NK-92 treated with Interleukin-12 subunit alpha and Interleukin-12 subunit beta, amount 100 ng/mL, for 24 hours (cell line): ENCODE results near the gene TSPAN3.

Experiments
- DNase-seq: peaks from one replicate; lab custom pipeline; 2025; lab: John Stamatoyannopoulos, UW

Gene TSPAN3

DNA sequence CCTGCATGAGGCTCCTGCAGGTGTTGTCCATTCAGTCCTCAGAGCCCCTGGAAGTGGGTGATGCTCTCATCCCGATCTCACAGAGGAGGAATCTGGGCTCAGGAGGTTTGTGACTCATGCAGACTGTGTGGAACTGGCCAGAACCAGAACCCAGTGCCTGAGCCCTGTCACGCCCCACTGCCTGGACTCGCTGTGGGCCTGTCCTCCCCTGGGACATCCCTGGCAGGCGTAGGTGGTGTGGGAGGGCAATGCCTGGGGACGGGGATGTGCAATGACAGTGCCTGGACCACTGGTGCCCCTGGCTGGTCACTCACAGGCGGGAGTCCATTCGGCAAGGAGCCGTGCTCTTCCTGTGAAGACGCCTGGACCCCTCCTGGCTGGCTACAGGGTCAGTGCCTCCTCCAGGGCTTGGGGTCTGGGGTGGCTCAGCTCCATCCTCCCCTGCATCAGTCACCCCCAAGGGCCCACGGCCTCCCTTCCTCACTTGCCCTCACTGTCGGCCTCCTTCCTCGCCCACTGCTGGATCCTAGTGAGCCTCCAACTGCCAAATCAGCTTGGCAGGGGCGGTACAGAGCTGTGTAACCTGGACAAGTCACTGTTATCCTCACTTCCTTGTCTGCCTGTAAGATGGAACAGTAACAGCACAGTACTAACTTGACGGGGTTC is 61.1 kb downstream of the TSPAN3 start:
- DNase-seq = no peak

DNA sequence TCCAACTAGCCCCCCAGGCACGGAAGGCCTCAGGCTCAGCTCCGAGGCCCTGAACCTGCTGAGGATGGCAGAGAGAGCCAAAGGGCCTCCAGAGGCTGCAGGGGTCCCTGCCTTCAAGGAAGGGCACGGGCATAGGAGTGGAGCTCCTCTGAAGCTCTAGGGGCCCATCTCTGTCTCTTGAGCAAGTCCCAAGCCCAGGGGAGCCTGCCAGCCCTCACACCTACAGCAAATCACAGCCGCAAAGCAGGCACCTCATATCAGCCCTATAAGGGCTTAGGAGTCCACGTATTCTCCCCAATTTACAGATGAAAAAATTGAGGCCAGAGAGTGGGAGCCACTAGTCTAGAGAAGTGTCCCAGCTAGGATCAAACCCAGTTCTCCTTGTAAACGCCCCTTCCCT is 61.7 kb downstream of the TSPAN3 start:
- DNase-seq = no peak

DNA sequence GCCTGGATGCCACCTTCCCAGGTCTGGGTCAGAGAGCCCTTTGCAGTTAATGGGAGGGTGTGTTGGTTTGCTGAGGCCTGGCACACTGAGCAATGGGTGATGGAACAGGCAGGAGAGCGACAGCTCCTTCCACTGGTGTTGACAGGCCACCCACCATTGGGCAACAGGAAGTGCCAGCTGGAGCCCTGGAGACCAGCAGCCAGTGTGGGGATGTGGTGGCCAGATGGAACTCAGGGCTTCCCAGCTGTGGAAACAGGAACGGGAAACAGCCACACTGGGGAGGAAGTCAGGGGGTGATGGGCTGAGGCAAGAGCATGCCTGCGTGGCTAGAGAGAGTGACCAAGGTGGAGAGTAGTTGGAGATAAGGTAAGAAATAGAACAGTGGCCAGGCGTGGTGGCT is 66.7 kb downstream of the TSPAN3 start:
- no peak for DNase-seq

DNA sequence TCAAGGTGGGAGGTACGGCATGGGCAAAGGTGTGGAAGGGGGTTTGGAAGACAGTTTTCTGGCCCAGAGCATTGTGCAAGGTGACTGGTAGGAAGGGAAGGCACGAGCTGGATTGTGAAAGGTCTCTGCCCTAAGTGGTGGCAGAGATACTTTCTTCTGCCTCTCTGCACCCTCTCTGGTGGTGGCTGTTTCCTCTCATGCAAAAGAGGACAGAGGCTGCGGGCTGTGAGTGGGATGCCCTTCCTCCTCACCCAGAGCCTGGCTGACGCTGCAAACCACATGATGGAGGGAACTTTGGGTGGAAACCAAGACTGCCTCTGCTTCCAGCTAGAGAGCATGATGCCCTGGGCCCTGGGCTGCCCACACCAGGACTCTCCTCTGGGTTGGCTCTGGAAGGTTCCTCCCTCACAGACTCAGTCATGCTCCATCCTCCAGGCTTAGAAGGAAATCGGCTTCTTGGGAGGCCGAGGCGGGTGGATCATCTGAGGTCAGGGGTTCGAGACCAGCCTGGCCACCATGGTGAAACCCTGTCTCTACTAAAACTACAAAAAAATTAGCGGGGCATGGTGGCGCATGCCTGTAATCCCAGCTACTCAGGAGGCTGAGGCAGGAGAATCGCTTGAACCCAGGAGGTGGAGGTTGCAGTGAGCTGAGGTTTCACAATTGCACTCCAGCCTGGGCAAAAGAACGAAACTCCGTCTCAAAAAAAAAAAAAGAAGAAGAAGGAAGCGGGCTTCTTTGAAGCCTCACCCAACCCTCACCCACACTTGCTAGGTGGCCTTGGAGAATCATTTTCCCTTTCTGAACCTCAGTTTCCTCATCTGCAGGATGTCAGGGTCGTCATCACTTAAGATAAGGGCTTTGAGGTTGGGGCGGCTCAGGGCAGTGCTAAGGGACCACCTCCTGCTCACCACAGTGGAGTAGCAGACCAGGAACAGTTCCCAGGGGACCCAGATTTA is 67.7 kb downstream of the TSPAN3 start:
- DNase-seq = peak; percentile 83

DNA sequence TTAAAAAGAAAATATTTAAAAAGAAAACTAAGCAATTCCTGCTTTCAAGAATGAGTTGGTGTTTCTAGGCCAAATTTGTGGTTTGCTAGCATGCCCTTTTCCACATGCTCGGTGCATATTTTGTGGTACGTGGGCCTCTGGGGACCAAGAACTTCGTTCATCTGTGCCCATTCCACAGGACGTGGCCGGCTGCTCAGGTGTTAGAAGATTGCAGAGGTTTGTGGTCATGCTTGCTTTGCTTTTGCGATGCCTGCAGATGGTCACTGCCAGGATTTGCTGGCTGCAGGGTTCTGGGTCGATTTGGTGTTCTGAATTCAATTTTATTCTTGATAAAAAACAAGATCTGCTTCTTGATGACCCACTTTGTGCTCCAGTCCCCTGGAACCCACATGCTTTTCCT is 68.5 kb downstream of the TSPAN3 start:
- DNase-seq = peak; percentile 40

DNA sequence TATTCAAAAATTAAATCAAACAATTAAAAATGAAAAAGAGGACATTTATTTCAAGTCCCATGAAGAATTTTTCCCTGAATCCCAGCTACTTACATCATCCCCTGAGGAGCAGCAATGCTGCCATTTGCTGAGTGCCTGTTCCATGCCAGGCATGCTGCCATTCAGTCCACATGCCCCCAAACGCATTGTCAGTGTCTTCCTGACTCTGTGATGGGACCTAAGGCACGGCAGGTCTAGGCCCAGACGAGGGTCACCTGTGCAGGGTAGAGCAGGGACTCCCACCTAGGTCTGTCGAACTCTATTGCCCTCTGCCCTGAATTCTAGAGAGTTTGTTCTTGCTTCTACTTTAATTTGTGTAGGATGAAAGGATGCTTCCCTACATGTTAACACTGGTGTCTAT is 68.9 kb downstream of the TSPAN3 start:
- DNase-seq = no peak

DNA sequence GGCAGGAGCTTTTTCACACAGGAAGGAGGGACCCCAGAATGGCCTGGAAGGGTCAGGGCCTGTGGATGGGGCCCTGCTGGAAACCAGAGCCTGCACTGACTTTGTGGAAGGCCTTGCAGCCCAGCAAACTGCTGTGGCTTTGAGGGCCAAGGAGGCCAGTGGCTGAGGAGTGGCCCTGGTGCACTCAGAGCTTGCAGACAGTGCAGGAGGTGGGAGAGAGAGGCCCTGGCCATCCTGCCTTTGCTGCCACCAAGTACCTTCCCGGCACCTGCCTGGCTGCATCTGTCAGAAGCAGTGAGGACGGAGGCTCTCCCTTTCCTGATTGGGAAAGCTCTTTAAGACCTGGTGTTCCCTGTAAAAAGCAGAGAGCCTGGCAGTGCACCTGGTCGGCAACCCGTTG is 69.6 kb downstream of the TSPAN3 start:
- DNase-seq = no peak

DNA sequence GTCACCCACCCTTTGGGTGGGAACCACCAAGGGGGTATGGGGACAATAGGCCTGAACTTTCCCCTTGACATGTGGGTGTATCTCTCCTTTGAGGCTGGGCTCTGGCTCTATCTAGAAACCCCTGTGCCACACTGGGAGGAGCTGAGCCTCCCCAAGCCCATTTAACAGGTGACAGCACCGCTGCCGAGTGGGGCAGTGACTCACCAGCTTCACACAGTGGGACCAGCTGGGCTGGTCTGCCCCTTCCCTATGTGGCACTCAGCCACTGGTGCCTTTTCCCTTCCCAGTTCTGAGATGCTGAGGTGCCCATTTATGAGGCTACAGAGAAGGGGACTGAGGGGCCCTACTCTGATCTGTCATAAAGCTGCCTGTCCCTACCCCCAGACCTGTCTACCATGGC is 70.9 kb downstream of the TSPAN3 start:
- peak; percentile 60 for DNase-seq

DNA sequence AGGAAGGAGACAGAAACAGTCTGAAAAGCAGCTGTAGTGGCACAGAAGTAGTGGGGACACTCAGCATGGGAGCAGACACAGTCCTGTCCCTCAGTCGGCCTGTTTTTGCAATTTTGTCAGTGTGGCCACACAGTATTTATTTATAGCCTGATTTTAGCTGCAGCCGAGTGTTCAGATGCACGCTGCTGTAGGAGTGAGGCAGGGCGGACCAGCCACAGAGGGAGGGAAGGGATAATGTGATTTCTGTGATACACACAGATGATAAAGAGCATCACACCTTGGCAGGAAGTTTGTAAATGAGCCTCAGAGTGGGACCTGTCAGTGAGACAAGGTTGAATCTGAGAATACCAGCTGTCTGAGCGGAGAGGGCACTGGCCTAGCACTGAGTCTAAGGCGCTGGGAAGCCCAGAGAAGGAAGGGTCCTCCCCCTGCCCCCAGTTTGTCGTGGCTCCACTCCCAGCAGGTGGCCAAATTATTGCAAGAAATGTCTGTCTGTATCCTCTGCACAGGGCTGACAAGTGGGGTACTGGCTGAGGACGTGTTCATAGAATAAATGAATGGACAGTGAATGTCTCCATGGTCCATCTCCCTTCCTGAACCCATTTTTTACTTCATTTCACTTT is 72.1 kb downstream of the TSPAN3 start:
- peak; percentile 65 for DNase-seq

DNA sequence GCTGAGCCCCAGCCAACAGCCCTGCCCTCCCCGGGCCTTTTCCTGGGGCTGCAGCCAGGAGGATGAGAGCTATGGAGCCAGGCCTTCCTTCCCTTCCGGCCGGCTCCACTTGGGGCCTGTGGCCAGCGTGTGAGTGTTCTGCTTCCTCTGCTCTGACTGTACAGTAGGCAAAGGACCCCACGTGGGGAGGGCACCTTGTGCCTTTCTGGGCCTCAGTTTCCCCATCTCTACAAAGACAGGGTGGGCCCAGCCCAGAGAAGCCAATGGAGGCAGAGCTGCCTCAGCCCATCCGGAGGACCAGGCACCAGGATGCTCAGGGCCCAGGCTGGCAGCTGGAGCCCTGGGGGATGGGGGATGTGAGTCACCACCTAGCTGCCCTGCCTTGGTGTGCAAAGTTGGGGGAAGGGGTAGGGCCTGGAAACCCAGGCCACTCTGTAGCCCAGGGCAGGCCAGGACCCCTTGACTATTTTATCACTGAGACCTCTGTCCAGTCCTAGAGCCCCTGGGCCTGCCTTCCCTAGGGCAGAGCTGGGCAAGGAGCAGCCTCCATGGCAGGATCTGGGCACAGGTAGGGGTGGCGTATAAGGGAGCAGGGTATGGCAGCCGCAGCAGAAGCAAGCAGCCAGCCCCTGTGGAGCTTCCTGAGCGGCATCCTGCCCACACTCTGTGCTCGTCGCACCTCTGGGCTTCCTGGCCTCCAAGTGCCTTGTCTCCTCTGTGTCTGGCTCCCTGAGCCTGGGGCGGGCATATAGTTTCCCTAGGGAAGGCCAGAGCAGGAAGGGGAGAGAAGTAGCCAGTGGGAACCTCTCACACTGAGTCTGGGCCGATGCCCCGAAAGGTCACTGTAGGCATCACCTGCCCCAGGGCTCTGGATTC is 74.1 kb downstream of the TSPAN3 start:
- peak; percentile 82 for DNase-seq

DNA sequence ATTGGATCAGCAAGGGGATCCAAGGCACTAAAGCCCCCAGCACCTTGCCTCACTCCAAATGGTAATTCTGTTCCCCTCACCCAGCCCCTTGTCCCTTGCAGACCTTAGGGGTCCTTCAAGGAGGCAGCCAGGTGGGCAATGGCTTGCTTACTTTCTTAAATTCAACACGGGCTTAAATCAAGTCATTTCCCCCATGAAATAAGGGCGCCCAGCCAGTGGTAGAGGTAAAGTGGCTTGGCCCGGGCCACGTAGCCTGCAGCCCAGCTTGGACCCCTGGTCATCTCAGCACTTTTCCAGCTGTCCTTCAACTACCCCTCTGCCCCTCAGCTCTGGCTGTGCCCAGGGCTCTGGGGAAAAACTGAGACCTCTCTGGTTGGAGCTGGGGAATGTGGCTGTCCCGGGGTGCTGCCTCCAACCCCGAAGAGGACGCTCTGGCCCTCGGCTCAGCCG is 74.8 kb downstream of the TSPAN3 start:
- no peak for DNase-seq

DNA sequence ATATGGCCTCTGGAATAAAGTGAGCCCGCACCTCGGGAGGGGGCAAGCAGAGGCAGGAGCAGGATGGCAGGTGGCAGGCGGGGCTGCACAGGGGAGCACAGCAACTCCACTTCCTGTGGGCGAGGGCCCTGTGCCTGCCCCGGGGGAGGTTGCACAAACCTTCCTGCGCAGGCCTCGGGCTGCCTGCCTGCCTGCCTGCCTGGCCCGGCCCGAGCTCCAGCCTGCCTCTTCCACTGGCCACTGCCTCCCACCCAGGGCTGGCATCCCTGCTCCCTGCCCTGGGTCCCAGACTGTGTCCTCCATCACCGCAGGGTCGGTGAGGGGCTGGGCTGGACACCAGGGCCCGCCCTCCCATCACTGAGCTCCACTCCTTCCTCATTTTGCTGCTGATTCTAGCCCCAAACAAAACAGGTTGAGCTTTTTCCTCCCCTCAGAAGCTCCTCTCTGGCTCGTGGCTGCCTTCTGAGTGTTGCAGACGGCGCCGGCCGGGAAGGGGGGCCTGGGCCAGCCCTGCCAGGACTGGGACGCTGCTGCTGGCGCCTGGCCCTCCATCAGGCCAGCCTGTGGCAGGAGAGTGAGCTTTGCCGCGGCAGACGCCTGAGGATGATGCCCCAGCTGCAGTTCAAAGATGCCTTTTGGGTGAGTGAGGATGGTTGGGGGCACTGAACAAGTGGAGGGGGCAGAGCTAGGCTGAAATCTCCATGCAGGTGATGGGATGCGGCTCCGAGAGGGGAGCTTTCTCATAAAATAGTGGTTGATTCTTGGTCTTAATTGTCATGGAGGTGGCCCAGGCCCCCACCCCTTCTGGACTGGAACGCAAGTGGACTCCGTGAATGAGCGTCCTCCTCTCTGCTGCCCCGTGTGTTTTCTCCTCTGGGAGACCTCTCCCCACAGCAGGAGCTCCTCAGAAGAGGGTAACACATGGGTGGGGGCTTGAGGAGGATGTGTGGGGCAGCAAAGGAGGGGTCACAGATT is 75.7 kb downstream of the TSPAN3 start, which contains the start of gene PSTPIP1:
PSTPIP1 (plus strand) TSS at position 156 of the 975 bp plus-strand sequence; CDS start at position 604, 448 bp downstream.
- DNase-seq = peak; percentile 75

DNA sequence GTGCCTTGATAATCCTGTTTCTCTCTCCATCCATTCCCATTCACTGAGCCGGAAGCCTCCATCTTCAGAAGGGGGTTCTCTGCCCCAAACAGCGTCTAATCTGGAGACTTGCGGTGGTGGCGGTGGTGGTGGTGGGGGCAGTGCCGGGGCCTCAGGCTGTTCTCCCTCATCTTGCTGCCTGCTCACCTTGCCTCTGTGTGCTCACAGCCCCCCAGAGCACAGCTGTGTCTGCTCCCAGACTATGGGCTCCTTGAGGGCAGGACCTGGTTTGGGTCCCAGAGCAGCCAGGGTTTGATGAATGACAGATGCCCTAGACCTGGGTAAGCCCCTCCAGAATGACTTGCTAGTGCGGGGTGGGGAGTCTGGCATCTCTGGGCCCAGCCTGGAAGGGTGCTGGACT is 76.4 kb downstream of the TSPAN3 start:
- DNase-seq = no peak

DNA sequence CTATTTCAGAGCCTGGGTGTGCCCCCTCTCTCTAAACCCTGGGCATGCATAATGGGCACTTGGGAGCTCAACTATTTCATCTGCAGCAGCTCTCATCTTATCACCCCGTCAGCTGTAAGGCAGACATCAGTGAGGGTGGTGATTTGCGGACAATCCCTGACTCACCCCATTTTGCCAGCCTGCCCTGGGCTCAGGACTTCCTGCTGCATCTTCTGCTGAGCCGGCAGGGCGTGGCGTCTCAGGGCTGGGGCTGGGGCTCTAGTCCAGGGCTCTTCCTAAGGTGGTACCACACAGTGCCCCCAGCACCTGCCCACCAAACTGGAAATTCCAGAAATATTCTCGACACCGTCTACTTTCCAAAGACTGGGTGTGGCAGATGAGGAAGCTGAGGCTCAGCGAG is 76.9 kb downstream of the TSPAN3 start:
- DNase-seq = no peak

DNA sequence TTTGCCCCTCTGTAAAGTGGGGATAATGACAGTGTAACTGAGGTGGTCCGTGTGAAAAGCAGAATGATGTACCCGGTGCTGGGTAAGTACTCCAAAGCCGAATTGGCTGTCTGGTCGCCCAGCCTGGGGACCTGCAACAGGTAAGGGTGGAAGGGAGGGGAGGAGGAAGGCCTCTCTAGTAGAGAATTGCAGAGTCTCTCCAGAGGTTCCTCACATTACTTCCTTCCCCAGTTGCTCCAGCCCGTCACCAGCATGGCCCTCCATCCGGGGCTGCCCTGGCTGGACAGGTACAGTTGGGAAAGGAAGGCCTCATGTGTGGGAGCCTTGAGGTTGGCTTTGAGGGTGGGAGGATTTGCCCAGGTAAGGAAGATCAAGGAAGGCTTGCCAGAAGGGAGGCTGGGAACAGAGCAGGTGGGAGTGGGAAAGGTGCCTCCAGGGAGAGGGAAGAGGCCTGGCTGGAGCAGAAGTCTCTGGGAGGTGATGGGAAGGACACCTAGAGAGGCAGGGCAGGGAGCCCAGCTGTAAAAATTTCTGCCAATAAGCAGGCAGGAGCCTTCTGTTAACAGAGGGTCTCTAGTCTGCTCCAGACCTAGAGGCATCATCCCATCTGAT is 77.7 kb downstream of the TSPAN3 start:
- DNase-seq = no peak

DNA sequence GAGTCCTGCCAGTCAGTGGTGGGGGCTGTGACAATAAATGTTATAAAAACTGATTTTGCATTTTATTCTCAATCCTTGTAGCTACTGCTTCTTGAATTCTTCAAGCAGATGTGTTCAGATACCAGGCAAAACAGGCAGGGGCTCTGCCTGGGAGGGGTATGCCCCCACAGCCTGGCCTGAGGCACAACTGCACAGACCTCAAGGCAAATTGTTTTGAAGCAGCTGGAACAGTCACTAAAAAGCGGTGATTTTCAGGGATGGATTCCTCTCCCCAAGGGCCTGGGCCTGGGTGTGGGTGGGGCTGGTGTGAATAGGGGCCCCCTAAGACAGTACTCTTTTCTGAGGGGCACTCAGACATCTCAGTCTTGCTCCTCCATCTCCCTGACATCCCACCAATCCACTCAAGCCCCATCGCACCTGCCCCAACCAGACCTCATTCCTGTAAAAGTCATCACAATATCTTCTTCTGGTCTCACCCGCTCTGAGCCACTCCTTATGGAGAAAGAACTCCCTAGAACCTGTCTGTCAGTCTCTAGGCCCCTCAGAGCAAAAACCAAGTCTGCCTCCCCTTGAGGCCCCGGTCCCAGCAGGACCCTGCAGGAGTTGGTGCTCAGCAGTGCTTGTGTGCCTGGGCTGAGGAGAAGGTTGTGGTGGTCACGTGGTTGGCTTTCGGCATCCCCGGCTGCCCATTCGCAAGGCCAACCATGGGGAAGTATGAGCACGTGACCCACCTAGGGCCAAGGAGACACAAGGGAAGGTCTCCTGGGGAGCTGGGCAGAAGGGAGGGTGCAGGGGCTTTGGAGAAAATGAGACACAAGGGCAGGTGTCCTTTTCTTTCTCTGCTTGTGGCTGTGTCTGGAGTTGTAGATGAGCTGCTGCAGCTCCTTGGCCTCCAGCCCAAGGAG is 78.9 kb downstream of the TSPAN3 start:
- no peak for DNase-seq
